Fibroblast of skin of left biceps (primary cell): ENCODE data around the gene HDAC4.
"Not testable (repeated sequence)": the region's sequence is repeated elsewhere in the genome, so short reads cannot be mapped to it uniquely, and the experiment has no call there.

Experiments
- DNase-seq, 2 experiments: peaks; one replicate each; pipeline ENCODE4 v3.0.0-alpha.2; 2013; ENCODE audit warnings: low read depth in 2 of 2

Gene HDAC4

DNA sequence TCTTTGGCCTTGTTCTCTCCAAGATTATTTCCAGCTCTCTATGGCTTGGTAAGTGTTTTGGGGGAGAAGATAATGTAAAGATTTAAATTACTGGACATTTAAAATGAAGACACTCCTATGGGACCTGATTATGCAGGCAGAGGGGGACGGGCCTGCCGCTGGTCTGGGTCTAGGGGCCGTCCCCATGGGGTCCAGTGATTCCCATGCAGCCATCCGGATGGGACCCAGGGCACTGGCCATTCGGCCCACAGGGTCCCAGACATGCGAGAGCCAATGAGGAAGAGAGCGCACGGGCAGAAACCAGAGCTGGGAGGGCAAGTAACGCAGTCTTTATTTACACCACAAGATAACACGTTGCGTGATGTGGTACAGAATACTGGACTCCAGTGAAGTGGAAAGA lies 353.0 kb downstream of the HDAC4 start:
- DNase-seq, result no peak

GRCh38 chr2:239047420-239047819 lies 353.4 kb downstream of the HDAC4 start:
- no peak for DNase-seq

GRCh38 chr2:239046822-239047221 lies 354.0 kb downstream of the HDAC4 start:
- DNase-seq, result no peak

DNA sequence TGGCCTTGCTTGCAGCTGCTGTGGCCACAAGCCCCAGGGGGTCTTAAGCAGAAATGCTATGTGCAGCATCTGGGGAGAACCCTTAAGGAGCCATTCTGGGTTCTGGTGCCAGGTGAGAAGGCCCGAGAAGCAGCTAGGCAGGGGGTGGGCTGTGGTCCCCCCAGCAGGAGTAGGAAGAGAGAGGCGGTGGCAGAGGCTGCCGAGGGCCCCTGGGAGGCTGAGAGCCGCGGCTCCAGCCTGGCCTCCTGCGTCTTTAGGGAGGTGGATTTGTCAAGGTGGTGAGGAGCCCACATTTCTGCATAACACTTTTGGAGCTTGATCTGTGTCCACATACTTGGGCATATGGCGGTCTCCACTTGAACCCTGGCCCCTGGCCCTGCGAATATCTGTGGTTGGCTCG lies 356.5 kb downstream of the HDAC4 start:
- DNase-seq, result no peak

- no peak for DNase-seq
Observed at GRCh38 chr2:239043326-239043725, 357.5 kb downstream of the HDAC4 start.

DNA sequence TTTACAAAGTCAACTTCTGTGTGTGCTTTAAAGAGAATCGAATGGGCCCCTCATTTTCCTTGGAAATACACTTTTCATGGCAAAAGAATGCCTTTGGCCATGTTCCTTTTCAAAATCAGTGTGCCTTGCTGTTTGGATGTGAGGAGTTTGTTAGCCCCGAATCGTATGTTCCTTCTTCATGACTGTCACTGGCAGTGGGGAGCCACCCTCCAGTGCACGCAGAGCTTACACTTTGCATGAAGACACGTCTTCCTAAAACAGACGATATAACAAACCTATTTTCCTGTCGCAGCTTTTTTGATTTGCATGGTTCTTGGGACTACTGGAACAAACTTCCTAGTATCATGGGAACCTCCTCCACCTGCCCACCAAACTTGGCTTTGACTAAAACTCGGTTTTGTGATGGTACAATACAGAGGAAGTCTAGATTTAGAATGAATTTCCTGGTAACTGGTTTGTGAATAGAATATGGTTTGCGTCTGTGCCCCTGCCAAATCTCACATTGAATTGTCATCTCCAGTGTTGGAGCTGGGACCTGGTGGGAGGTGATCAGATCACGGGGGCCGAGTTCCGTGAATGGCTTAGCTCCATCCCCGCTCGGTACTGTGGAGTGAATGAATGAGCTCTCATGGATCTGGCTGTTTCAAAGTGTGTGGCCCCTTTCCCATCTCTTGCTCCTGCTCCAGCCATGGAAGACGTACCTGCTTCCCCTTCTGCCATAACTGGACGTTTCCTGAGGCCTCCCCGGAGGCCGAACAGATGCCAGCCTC lies 358.1 kb downstream of the HDAC4 start:
- DNase-seq, result no peak

DNA sequence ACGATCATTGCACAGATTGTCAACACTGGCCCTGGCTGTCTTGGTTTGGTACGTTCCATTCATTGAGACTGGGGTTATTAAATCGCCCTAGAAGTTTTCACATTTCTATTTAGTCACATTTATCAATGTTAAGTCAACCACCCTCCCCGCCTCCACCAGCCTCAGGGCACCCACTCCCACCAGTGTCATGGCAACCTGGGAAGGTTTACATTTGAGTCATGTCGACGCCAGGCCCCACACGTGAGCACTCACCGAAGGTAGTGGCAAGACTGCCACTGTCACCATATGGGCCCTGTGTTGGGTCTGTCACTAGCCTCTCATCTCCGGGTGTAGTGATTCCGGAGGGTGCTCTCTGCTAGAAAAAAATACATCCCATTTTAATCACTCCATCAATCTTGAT lies 358.8 kb downstream of the HDAC4 start:
- no peak for DNase-seq

DNA sequence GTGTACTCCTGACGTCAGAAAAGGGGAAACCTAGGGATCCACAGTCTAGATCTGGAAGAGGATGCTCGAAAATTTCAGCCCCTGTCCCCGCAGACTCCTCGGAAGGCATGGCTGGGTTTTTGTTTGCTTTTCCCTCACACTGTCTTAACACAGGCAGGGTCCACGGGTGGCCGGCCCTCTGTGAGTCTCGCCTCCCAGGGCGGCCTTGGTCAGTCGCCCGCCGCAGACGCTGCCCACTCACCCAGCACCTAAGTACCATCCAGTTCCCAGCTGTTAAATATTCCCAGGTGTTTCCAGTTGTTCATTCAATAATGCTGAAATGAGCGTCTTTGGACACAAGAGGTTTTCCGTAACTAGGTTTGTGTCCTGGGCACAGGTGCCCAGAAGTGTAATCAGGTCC lies 359.8 kb downstream of the HDAC4 start:
- DNase-seq, result no peak

DNA sequence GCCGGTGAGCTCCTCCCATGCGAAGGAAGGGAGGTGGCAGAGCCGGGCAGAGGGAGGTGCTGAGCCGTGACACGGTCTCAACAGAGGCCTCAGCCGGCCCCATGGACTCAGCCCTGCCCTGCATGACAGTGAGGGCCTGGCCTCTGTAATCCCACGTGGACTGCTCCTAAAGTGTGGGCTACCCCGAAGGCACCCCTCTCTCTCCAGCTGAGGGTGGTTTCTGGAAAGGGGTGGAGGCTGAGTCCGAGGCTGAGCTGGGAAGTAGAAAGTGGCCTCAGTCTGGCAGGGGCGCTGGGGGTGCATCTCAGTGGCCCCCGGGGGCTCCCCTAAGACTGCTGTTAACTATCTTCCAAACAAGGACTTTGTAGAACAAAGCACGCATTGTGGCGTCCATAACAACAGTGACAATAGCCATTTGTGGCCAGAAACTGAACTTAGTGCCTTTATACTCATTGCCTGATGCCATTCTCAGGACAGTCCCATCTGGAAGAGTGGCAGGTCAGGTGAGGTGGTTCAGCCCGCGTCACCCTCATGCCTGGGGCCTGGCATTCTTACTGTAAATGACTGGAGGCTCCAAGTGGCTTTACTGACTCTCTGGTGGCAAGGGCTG lies 360.6 kb downstream of the HDAC4 start:
- no peak for DNase-seq

GRCh38 chr2:239039479-239039861 lies 361.4 kb downstream of the HDAC4 start:
- DNase-seq, result no peak

DNA sequence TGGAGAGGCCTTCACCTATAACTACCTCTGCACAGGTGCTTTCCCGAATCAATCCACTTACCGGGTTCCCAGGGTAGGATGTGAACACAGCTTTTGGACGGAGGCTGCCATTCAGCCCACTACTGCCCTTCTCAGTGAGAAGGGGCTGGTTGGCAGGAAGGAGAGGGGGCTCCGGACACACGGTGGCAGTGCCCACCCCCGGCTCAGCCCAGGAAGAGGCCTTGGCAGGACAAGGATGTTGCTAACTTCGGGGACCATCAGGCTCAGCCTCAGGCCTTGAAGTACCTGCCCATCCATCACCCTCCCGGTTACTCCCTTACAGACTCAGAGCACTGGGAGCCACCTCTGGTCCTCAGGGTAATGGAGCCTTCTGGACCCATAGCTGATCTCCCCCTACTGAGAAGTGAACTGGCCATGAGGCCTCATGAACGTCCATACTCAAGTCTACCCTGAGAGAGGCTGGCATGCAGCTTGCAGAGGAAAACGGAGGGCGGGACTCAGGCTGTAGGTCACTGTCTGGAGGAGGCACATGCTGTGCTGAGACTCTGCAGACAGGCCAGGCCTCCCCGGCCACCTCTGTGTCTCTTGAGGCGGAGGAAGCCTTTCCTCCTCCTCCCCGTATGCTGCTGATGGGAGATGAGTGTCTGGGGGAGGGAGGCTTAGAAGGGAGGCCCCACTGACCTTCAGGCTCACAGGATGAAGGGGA lies 361.9 kb downstream of the HDAC4 start:
- DNase-seq, result no peak

DNA sequence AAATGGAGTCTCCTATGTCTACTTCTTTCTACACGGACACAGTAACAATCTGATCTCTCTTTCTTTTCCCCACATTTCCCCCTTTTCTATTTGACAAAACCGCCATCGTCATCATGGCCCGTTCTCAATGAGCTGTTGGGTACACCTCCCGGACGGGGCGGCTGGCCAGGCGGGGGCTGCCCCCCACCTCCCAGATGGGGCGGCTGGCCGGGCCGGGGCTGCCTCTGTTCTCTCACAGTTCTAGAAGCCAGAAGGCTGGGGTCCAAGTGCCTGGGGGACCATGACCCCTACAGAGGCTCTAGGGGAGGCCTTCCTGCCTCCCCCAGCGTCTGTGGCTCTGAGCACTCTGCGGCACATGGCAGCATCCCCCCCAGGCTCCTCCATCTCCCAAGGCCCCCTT lies 362.5 kb downstream of the HDAC4 start:
- not testable (repeated sequence) for DNase-seq

DNA sequence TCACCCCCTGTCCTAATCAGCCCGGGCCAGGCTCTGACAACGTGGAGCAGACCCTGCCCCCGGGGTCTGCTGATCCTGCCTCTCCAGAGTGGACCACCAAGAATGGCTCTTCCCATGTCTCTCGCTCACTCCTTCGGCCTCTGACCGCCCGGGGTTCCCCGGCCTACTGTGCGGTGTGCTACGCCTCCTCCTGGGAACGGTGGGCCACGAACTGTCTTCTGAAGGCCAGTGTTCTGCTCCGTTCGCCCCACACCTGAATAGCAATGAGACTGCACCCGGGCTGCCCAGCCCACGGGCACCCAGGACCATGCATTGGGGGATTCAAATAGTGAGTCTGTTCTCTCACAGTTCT lies 363.3 kb downstream of the HDAC4 start:
- no peak for DNase-seq

DNA sequence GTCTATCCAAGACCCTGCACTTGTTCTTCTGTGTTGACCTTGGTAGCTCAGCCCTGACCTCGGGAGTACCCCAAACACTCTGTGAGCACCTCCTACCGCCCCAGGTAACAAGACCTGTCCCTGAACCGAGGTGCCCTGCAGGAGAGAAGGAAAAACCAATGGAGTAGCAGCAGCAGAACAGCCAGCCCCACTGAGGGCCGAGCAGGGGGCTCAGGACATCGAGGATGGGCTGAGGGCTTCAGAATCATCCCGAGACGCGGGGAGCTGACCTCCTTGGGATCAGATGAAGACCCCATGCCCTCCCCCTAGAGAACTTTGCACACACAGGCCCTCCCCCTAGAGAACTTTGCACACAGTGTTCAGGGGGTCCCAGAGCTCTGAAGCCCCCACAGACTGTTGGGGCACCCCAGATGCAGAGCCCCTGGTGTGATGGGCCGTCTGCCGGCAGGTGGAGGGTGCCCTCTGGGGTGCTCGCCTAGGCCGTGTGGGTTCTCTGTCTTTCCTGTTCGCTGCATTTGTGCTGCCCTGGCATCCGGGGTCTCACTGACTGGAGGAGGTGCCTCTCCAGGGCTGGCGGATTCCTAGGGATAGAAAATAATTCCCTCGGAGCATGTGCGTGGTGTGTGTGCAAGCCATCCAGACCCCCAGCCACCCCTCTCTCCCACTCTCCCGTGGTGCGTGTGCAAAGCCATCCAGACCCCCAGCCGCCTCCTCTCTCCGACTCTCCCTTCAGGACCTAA lies 363.8 kb downstream of the HDAC4 start:
- DNase-seq, result no peak

DNA sequence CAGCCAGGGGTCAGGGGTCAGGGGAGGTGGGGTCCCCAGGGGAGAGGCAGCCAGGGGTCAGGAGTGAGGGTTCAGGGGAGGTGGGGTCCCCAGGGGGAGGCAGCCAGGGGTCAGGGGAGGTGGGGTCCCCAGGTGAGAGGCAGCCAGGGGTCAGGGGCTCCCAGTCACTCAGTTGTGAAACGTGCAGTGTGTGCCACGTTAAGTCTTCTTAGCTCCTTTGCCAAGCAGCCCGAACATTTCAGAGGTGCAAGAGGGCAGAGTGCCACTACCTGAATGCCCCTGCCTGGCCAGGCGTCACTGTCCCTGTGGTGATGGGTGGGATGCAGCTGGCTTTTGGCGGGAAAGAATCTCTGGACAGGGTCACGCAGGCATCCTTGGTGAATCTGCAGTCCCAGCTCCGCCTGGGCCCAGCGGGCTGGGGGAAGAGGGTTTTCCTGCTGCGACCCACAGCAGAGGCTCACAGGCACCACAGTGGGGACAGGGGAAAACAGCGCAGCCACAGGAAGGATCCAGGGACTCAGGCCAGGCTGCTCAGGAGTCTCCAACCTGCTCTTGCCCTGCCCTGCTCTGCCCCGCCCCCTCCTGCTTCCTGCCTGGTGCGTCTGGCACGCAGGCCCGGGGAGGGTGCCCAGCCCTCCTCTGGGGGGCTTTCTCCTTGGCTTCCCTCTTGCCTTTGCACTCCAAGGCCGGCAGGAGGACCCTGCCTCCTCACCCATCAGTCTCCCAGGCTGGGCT lies 364.7 kb downstream of the HDAC4 start:
- no peak for DNase-seq

GRCh38 chr2:239035361-239035814 lies 365.4 kb downstream of the HDAC4 start:
- DNase-seq, result no peak

DNA sequence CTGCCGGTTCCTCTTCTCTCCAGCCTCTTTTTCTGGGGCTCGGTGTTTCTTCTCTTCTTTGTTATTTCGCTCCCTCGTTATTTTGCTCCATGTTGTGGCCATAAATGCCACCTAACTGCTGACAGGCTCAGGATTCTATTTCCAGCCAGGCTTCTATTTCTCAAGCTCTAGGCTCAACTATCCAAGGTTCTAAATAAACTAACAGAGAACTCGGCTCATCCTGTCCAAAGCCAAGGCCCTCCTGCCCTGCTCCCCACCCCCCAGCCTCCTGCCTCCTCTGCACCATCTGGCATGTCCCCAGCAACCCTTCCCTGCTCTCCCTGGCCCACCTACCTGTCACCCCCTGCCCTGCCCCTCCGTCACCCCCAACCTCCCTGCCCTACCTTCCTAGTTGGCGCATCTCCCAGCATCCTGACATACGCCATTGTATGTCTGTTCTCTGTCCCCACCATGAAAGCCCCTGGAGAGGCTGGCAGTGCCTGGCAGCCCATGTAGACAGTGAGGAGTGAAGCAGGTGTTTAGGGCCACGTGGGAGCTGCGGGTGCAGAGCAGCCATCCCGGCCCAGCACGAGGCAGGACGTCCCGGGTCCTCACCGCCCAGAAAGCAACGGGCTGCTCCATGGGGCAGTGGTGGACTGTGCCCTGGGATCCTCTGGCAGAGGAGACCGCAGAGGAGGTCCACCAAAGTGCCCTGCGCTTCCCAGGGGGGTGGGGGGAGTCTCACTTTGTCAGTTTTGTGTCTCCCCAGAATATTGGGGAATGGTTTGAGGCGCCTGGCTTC lies 366.1 kb downstream of the HDAC4 start:
- no peak for DNase-seq

DNA sequence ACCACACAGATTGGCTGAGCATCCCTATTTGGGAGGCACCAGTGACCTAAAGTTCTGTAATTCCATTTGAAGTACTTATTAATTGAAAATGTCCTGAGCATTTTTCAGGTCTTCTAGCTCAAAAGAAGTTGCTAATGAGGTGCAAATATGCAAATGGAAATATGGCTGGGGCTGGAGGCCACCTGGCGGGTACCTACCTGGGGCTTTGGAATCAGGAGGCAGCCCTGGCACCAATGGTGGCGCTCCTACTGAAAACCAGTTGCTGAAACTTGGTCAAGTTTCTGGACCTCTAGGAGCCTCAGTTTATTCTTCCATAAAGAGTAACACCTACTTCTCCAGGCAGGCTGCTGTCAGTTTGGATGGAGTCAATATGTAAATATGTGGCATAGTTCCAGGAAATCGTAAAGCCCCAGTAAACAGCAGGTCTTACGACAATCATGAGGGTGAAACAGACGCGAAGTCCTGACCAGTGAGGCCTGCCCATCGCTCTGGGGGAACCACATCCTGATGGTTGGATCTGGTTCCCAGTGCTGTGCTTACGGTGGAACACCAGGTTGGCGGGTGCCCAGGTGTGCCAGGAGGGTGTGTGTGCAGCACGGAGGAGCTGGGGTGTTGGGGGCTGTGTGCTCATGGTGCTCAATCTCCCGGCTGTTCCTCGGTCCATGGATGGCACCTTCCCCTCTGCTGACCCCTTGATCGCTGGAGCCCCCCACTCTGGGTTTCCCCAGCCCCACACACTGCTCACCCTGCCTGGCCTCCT lies 366.8 kb downstream of the HDAC4 start:
- DNase-seq, result no peak

- no peak for DNase-seq
Observed at GRCh38 chr2:239029958-239030357, 370.9 kb downstream of the HDAC4 start.

DNA sequence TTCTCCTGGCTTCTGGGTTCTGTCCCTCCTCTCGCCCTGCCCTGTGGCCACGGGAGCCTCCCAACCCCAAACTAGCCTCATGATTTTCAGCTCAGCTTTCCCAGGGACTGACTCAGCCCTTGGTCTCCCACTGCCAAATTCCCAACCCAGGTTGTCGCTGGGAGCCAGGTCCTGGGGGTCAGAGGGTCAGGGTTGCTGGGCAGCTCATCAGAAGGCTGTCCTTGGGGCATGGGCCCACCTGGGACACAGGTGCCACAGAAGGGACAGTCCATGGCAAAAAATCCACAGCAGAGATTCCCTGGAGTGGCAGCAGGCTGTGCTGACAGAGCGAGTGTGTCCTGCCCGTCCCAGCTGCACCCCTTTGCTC lies 372.6 kb downstream of the HDAC4 start:
- no peak for DNase-seq
